Muscle layer of duodenum (tissue), 2 donors: ENCODE measurements around the gene NBPF1.
"Not testable (repeated sequence)": the region's sequence is repeated elsewhere in the genome, so short reads cannot be mapped to it uniquely, and the experiment has no call there.

Source experiments
- H3K27ac ChIP-seq: one replicate; pipeline ENCODE4 v1.7.0; 2013; ENCODE audit warnings: mild to moderate bottlenecking, low read length
- H3K27me3 ChIP-seq: one replicate; pipeline ENCODE4 v1.7.0; 2013; ENCODE audit warnings: low read depth, mild to moderate bottlenecking, control low read depth, low read length
- H3K36me3 ChIP-seq, 2 donors: one replicate each; pipeline ENCODE4 v1.7.0; 2013; ENCODE audit warnings: low read length in 2 of 2, control low read depth in 1 of 2, mild to moderate bottlenecking in 1 of 2; ENCODE audit not compliant: insufficient read depth in 2 of 2, control insufficient read depth in 1 of 2
- H3K4me1 ChIP-seq, 2 donors: one replicate each; pipeline ENCODE4 v1.7.0; 2013; ENCODE audit warnings: low read length in 2 of 2, mild to moderate bottlenecking in 2 of 2, control low read depth in 1 of 2, moderate library complexity in 1 of 2; ENCODE audit not compliant: insufficient read depth in 2 of 2, control insufficient read depth in 1 of 2
- H3K4me3 ChIP-seq, 2 donors: one replicate each; pipeline ENCODE4 v1.7.0; 2013; ENCODE audit warnings: low read length in 2 of 2, low read depth in 1 of 2, mild to moderate bottlenecking in 1 of 2
- H3K9me3 ChIP-seq, 2 donors: one replicate each; pipeline ENCODE4 v1.7.0; 2013; ENCODE audit warnings: low read length in 2 of 2, control low read depth in 1 of 2, mild to moderate bottlenecking in 1 of 2; ENCODE audit not compliant: control insufficient read depth in 1 of 2
- donor health status: healthy.

The NBPF1 gene

GRCh38 chr1:16646061-16646664, 32.8 kb upstream of the NBPF1 start:
- H3K4me1 ChIP-seq = peaks cover 13 to 32% of the 10 kb centered on the region in 2 donors
- H3K36me3 ChIP-seq, H3K9me3 ChIP-seq, H3K27ac ChIP-seq, H3K4me3 ChIP-seq, H3K27me3 ChIP-seq: not testable (repeated sequence)

GRCh38 chr1:16645271-16646060, 32.1 kb upstream of the NBPF1 start:
- H3K4me1 ChIP-seq = peaks cover 13 to 32% of the 10 kb centered on the region in 2 donors

GRCh38 chr1:16644482-16645270, 31.3 kb upstream of the NBPF1 start:
- Histone ChIP-seq H3K4me1 (peaks cover 13 to 32% of the 10 kb centered on the region in 2 donors), H3K27ac (peak overlapping the region; percentile 86), H3K4me3 (peak overlapping the region; percentile 94 to 99)
- not testable (repeated sequence) for H3K27me3 ChIP-seq, H3K9me3 ChIP-seq, H3K36me3 ChIP-seq

More at GRCh38 chr1:16645271-16646060, 32.1 kb upstream of the NBPF1 start:
- H3K9me3 ChIP-seq, H3K27me3 ChIP-seq, H3K36me3 ChIP-seq: not testable (repeated sequence)
- Histone ChIP-seq H3K4me3 (peak overlapping the region; percentile 94 to 99), H3K27ac (peak overlapping the region; percentile 86)

- Histone ChIP-seq H3K4me3 (peak overlapping the region; percentile 94 to 99), H3K27ac (peak overlapping the region; percentile 86), H3K27me3 (peaks cover 4% of the 10 kb centered on the region), H3K4me1 (peaks cover 13 to 32% of the 10 kb centered on the region in 2 donors), H3K9me3 (no peaks in the 10 kb centered on the region), H3K36me3 (no peaks in the 10 kb centered on the region)
Measured at GRCh38 chr1:16644193-16644481, 30.8 kb upstream of the NBPF1 start.

- H3K27ac ChIP-seq = peak overlapping the region; percentile 86
- H3K4me1 ChIP-seq = peaks cover 13 to 32% of the 10 kb centered on the region in 2 donors
- not testable (repeated sequence) for H3K36me3 ChIP-seq, H3K9me3 ChIP-seq, H3K27me3 ChIP-seq
- peak overlapping the region; percentile 94 to 99 for H3K4me3 ChIP-seq
Measured at GRCh38 chr1:16643476-16644192, 30.3 kb upstream of the NBPF1 start.

GRCh38 chr1:16643001-16643411, 29.6 kb upstream of the NBPF1 start:
- Histone ChIP-seq H3K4me1 (peaks cover 13 to 32% of the 10 kb centered on the region in 2 donors), H3K27ac (peak overlapping the region; percentile 39), H3K4me3 (peak overlapping the region; percentile 94 to 99)
- H3K27me3 ChIP-seq, H3K36me3 ChIP-seq, H3K9me3 ChIP-seq: not testable (repeated sequence)

GRCh38 chr1:16642025-16642966, 28.9 kb upstream of the NBPF1 start:
- not testable (repeated sequence) for H3K27me3 ChIP-seq, H3K9me3 ChIP-seq, H3K36me3 ChIP-seq
- H3K4me1 ChIP-seq = peaks cover 13 to 32% of the 10 kb centered on the region in 2 donors
- H3K4me3 ChIP-seq = peak overlapping the region; percentile 94 to 99
- peak overlapping the region; percentile 39 for H3K27ac ChIP-seq

GRCh38 chr1:16641159-16641975, 28.0 kb upstream of the NBPF1 start:
- H3K27me3 ChIP-seq, H3K27ac ChIP-seq, H3K36me3 ChIP-seq, H3K4me3 ChIP-seq, H3K9me3 ChIP-seq: not testable (repeated sequence)
- H3K4me1 ChIP-seq = peaks cover 13 to 32% of the 10 kb centered on the region in 2 donors

GRCh38 chr1:16639091-16640031, 26.0 kb upstream of the NBPF1 start:
- H3K4me3 ChIP-seq, H3K36me3 ChIP-seq, H3K27ac ChIP-seq, H3K9me3 ChIP-seq, H3K27me3 ChIP-seq: not testable (repeated sequence)
- H3K4me1 ChIP-seq = peaks cover 13 to 25% of the 10 kb centered on the region in 2 donors
